ENCODE data around the gene RPUSD4. TPM values are rescaled to one million over a fixed set of nuclear protein-coding genes. Genes with fewer than 3 reads are reported as not detected.

The RPUSD4 gene
- total RNA-seq, 1 experiment from 2014 or later: 25.1 TPM

DNA sequence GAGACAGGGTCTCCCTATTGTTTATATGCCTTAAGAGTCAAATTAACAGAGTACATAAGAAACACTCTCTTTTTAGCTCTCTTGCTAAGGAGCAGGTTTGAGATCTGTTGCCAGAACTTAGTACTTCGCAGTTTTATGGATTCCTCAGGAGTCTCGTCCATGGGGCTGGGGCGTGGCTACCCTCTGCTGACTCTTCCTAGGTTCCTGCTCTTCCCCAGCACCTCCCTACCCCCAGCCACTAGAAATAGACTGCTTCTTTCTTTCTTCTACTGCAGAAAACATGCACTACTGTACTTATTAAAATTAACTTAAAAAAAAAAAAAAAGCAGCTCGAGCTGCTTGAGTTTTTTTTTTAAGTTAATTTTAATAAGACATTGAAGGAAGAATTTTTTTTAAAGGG, 8.1 kb upstream of the RPUSD4 start:
- TF ChIP-seq, protein P1, sequence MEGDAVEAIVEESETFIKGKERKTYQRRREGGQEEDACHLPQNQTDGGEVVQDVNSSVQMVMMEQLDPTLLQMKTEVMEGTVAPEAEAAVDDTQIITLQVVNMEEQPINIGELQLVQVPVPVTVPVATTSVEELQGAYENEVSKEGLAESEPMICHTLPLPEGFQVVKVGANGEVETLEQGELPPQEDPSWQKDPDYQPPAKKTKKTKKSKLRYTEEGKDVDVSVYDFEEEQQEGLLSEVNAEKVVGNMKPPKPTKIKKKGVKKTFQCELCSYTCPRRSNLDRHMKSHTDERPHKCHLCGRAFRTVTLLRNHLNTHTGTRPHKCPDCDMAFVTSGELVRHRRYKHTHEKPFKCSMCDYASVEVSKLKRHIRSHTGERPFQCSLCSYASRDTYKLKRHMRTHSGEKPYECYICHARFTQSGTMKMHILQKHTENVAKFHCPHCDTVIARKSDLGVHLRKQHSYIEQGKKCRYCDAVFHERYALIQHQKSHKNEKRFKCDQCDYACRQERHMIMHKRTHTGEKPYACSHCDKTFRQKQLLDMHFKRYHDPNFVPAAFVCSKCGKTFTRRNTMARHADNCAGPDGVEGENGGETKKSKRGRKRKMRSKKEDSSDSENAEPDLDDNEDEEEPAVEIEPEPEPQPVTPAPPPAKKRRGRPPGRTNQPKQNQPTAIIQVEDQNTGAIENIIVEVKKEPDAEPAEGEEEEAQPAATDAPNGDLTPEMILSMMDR (conservative IDR thresholded peaks at IDR 0.05): no peak
- no peak for TF ChIP-seq EZH2 (IDR thresholded peaks at IDR 0.05; ENCODE audit: low read depth)
- Histone ChIP-seq H3K9me3 (ENCODE audit: insufficient read depth, low read depth) (no peaks in the 10 kb centered on the region), H3K36me3 (ENCODE audit: low read depth) (no peaks in the 10 kb centered on the region), H2AFZ (no peak overlapping the region), H3K27ac (no peak overlapping the region), H3K27me3 (ENCODE audit: insufficient read depth, low read depth) (no peaks in the 10 kb centered on the region), H3K79me2 (ENCODE audit: low read depth) (peaks cover 30% of the 10 kb centered on the region; the same call in 1 of the 2 replicates), H3K4me2 (no peak overlapping the region), H3K9me2 (ENCODE audit: insufficient read depth) (no peaks in the 10 kb centered on the region), H3K4me3 (no peak overlapping the region), H3K4me1 (replicated peaks; ENCODE audit: insufficient read depth) (no peaks in the 10 kb centered on the region), H3F3A (ENCODE audit: insufficient read depth, low read depth) (0 out of 2 replicates have a peak, but pooled peaks cover 7% of the 10 kb centered on the region), H4K20me1 (ENCODE audit: insufficient read depth) (no peaks in the 10 kb centered on the region)
- intact Hi-C loops (cut with micrococcal nuclease; ENCODE audit: unreplicated experiment): no loop called here
- DNase-seq: no peak
- no TSS peak for BruUV-seq (replicated peaks)
- ChIA-PET POLR2A (ENCODE audit: unreplicated experiment) (no interaction called here), CTCF (no interaction called here)

DNA sequence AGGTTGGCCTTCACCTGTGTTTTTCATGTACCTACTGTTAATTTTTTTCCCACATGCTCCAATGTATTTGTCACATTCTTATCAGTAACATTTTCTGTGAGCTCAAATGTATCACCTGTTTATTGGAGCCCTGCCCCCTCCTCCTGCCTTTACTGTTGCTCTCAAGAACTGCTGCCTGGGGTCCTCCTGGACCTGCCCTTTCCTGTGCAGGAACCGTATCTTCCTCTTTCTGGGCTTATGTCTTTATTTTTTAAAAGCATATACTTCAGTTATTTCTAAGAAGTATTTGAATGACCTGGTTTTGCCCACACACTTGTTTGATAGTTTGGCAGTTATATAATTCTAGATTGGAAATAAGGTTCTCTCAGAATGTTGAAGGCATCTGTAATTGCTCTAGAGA, 6.0 kb upstream of the RPUSD4 start:
- no peak for TF ChIP-seq EZH2 (IDR thresholded peaks at IDR 0.05; ENCODE audit: low read depth)
- TF ChIP-seq, protein P1 (conservative IDR thresholded peaks at IDR 0.05): no peak
- no peak overlapping the region for H3K27ac ChIP-seq
- no peaks in the 10 kb centered on the region; the same call in 1 of the 2 replicates for H3K9me3 ChIP-seq (ENCODE audit: insufficient read depth, low read depth)
- H3K4me1 ChIP-seq (replicated peaks; ENCODE audit: insufficient read depth): peaks cover 8% of the 10 kb centered on the region
- no peaks in the 10 kb centered on the region for H3K9me2 ChIP-seq (ENCODE audit: insufficient read depth)
- no peak overlapping the region for H2AFZ ChIP-seq
- BruUV-seq (replicated peaks): no TSS peak
- no peaks in the 10 kb centered on the region for H3K27me3 ChIP-seq (ENCODE audit: insufficient read depth, low read depth)
- ChIA-PET POLR2A (ENCODE audit: unreplicated experiment) (no interaction called here), CTCF (no interaction called here)
- no peak overlapping the region for H3K4me2 ChIP-seq
- H3K36me3 ChIP-seq (ENCODE audit: low read depth): no peaks in the 10 kb centered on the region
- no peaks in the 10 kb centered on the region for H4K20me1 ChIP-seq (ENCODE audit: insufficient read depth)
- peaks cover 42% of the 10 kb centered on the region for H3K79me2 ChIP-seq (ENCODE audit: low read depth)
- intact Hi-C loops (cut with micrococcal nuclease; ENCODE audit: unreplicated experiment): no loop called here
- DNase-seq: no peak
- no peak overlapping the region for H3K4me3 ChIP-seq
- H3F3A ChIP-seq (ENCODE audit: insufficient read depth, low read depth): 0 out of 2 replicates have a peak, but pooled peaks cover 7% of the 10 kb centered on the region

DNA sequence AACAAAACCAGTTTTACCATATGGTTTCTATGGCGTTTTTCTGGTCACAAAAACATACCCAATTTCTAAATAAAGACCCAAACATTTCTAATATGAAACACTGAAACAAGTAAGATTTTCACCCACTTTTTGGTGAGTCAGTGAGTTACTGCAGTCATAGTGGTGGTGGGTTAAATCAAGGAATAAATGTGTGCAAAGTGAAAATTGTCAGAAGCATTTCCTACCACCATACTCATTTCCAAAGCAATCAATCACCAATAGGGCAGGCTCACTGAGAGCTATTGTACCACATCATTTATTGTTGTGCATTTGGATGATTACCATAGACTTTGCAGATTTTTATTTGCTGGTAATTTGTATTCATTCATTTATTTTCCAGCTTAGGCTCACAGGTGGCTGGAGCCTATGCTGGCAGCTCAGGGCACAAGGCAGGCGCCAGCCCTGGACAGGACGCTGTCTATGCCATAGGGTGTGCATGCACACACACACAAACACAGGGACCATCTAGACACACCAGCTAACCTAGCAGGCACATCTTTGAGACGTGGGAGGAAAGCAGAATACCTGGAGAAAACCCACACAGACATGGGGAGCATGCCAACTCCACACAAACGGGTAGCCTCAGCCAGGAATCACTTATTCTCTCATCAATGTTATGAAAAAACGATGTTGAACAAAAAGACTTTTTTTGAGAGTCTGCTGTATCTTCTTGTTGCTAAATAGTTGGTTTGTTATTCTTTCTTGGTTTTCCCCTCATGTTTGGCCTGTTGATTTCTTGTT, 5.3 kb upstream of the RPUSD4 start:
- no peaks in the 10 kb centered on the region for H4K20me1 ChIP-seq (ENCODE audit: insufficient read depth)
- 0 out of 2 replicates have a peak, but pooled peaks cover 7% of the 10 kb centered on the region for H3F3A ChIP-seq (ENCODE audit: insufficient read depth, low read depth)
- H3K9me2 ChIP-seq (ENCODE audit: insufficient read depth): no peaks in the 10 kb centered on the region
- no TSS peak for BruUV-seq (replicated peaks)
- H3K79me2 ChIP-seq (ENCODE audit: low read depth): peaks cover 44% of the 10 kb centered on the region
- H3K27me3 ChIP-seq (ENCODE audit: insufficient read depth, low read depth): no peaks in the 10 kb centered on the region
- CTCF ChIA-PET: no interaction called here
- TF ChIP-seq, protein P1 (conservative IDR thresholded peaks at IDR 0.05): no peak
- TF ChIP-seq EZH2 (IDR thresholded peaks at IDR 0.05; ENCODE audit: low read depth): no peak
- no peak overlapping the region for H3K27ac ChIP-seq
- POLR2A ChIA-PET (ENCODE audit: unreplicated experiment): no interaction called here
- intact Hi-C loops (cut with micrococcal nuclease; ENCODE audit: unreplicated experiment): no loop called here
- no peak for DNase-seq
- no peak overlapping the region for H2AFZ ChIP-seq
- no peaks in the 10 kb centered on the region for H3K36me3 ChIP-seq (ENCODE audit: low read depth)
- no peak overlapping the region for H3K4me3 ChIP-seq
- peaks cover 9% of the 10 kb centered on the region for H3K4me1 ChIP-seq (replicated peaks; ENCODE audit: insufficient read depth)
- no peaks in the 10 kb centered on the region; the same call in 1 of the 2 replicates for H3K9me3 ChIP-seq (ENCODE audit: insufficient read depth, low read depth)
- H3K4me2 ChIP-seq: no peak overlapping the region

Measured in PC-9 (cell line).